ENCODE data around the gene PSMD6. TPM values are rescaled to one million over a fixed set of nuclear protein-coding genes. Genes with fewer than 3 reads are reported as not detected.

Gene PSMD6
- total and polyA plus RNA-seq, 4 donors, result 47.5 to 52.9 (median 52.4) TPM

GRCh38 chr3:63966007-63966406 is 57.3 kb downstream of the PSMD6 start:
- H3K4me1 ChIP-seq (ENCODE audit: control insufficient read depth in 1 of 2, insufficient read depth in 2 of 2, low read length in 2 of 2), result peaks cover 8 to 19% of the 10 kb centered on the region in 2 donors
- no peaks in the 10 kb centered on the region for H3K36me3 ChIP-seq (ENCODE audit: control insufficient read depth in 1 of 2, insufficient read depth in 2 of 2, low read length in 1 of 2)
- H3K27me3 ChIP-seq (ENCODE audit: control insufficient read depth in 1 of 2, insufficient read depth in 2 of 2, low read length in 1 of 2), result no peaks in the 10 kb centered on the region
- no peak overlapping the region for H3K27ac ChIP-seq (ENCODE audit: low read depth in 1 of 2, low read length in 2 of 2)
- 67 to 83% methylated on average over 4 of the region's 4 CpGs for WGBS, 2 donors
- H3K4me3 ChIP-seq (ENCODE audit: low read length in 2 of 2), result no peak overlapping the region
- ATAC-seq (ENCODE audit: low FRiP score), result no peak
- no peaks in the 10 kb centered on the region for H3K9me3 ChIP-seq (ENCODE audit: control insufficient read depth, low read length)
- intact Hi-C loops (cut with DNase I), result no loop called here
- no peak for DNase-seq

DNA sequence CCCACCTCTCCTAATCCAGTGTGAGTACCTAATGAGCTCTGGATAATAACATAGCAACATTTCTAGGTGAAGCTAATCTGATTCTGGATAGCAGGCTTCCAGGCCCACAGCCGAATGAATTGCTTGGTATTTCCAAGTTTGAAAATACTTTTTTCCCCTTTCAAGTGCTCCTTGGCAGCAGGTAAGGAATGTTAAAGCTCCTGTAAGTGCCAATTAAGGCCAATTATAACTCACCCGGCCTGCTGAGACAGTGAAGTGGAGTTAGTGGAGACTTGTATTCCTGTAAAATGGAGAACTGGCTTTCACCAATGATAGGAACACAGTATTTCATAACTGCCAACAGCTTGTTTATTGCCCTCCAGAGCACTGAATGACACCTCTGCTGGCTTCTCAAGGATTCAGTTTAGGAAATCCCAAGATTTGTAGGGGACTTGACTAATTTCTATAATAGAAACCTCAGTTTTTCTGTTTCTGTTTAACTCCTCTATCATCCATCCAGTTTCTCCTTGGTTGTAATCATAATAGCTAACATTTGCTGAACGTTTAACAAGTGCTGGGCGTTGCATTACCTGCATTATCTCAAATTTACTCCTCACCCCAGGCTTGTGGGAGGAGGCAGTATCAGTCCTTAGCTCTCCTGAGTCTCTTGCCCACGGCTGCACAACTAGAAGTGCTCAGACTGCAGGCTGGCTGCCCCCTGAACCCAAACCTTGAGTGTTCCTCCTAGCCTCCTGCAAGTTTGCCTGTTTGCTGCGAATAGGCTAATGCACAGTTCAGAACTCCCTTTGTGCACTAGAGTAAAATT is 58.4 kb downstream of the PSMD6 start:
- intact Hi-C loops (cut with DNase I), result no loop called here
- Histone ChIP-seq H3K27ac (ENCODE audit: low read depth in 1 of 2, low read length in 2 of 2) (no peak overlapping the region), H3K9me3 (ENCODE audit: control insufficient read depth, low read length) (no peaks in the 10 kb centered on the region), H3K27me3 (ENCODE audit: control insufficient read depth in 1 of 2, insufficient read depth in 2 of 2, low read length in 1 of 2) (no peaks in the 10 kb centered on the region), H3K4me3 (ENCODE audit: low read length in 2 of 2) (no peak overlapping the region), H3K4me1 (ENCODE audit: control insufficient read depth in 1 of 2, insufficient read depth in 2 of 2, low read length in 2 of 2) (peaks cover 3 to 14% of the 10 kb centered on the region in 2 donors), H3K36me3 (ENCODE audit: control insufficient read depth in 1 of 2, insufficient read depth in 2 of 2, low read length in 1 of 2) (no peaks in the 10 kb centered on the region)
- WGBS, 2 donors, result 24 to 34% methylated on average over 6 of the region's 6 CpGs
- no peak for DNase-seq
- no peak for ATAC-seq (ENCODE audit: low FRiP score)

GRCh38 chr3:63963496-63963895 is 59.8 kb downstream of the PSMD6 start:
- H3K4me1 ChIP-seq (ENCODE audit: control insufficient read depth in 1 of 2, insufficient read depth in 2 of 2, low read length in 2 of 2), result peaks cover 1 to 6% of the 10 kb centered on the region in 2 donors
- no peaks in the 10 kb centered on the region for H3K36me3 ChIP-seq (ENCODE audit: control insufficient read depth in 1 of 2, insufficient read depth in 2 of 2, low read length in 1 of 2)
- no peak for ATAC-seq (ENCODE audit: low FRiP score)
- H3K9me3 ChIP-seq (ENCODE audit: control insufficient read depth, low read length), result no peaks in the 10 kb centered on the region
- H3K4me3 ChIP-seq (ENCODE audit: low read length in 2 of 2), result no peak overlapping the region
- H3K27ac ChIP-seq (ENCODE audit: low read depth in 1 of 2, low read length in 2 of 2), result no peak overlapping the region
- no peak for DNase-seq
- intact Hi-C loops (cut with DNase I), result no loop called here
- H3K27me3 ChIP-seq (ENCODE audit: control insufficient read depth in 1 of 2, insufficient read depth in 2 of 2, low read length in 1 of 2), result no peaks in the 10 kb centered on the region
- WGBS, 2 donors, result 85 to 88% methylated on average over 1 of the region's 1 CpG

DNA sequence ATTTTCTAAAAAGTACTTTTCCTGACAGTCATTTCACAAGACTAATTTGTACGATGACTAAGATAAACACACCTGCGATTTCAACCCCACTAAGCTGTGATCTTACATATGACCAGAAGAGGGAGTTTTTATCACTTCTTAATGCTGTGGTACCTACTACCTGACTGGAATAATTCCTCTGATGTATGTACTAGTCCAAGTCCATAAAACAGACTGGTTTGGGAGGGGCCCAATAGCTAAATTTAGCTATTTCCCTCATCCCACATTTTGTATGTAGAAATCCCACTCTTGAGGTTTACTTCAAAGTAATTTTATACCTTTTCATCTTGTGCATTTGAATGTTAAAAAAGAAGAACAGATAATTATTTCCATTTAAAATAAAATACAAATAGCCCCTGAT is 61.4 kb downstream of the PSMD6 start:
- DNase-seq, result no peak
- Histone ChIP-seq H3K4me1 (ENCODE audit: control insufficient read depth in 1 of 2, insufficient read depth in 2 of 2, low read length in 2 of 2) (peaks cover 1 to 8% of the 10 kb centered on the region in 2 donors), H3K9me3 (ENCODE audit: control insufficient read depth, low read length) (no peaks in the 10 kb centered on the region), H3K27me3 (ENCODE audit: control insufficient read depth in 1 of 2, insufficient read depth in 2 of 2, low read length in 1 of 2) (no peaks in the 10 kb centered on the region), H3K4me3 (ENCODE audit: low read length in 2 of 2) (no peak overlapping the region), H3K36me3 (ENCODE audit: control insufficient read depth in 1 of 2, insufficient read depth in 2 of 2, low read length in 1 of 2) (no peaks in the 10 kb centered on the region), H3K27ac (ENCODE audit: low read depth in 1 of 2, low read length in 2 of 2) (no peak overlapping the region)
- peak; percentile 64 for ATAC-seq (ENCODE audit: low FRiP score)
- 9% methylated on average over 2 of the region's 2 CpGs for WGBS, 2 donors
- intact Hi-C loops (cut with DNase I), result no loop called here

Other genes starting within 250 kb of the PSMD6 start
- not detected for gene C3orf49, start 204.2 kb downstream of the PSMD6 start, total RNA-seq
- gene C3orf49, start 204.2 kb downstream of the PSMD6 start, polyA plus RNA-seq, result not detected
- 10 to 100 TPM; 53.8 TPM for gene THOC7, start 159.7 kb downstream of the PSMD6 start, total RNA-seq
- gene THOC7, start 159.7 kb downstream of the PSMD6 start, polyA plus RNA-seq, result 100 to 1,000 TPM in 1 of 2 donors, 10 to 100 TPM in 1; 64.7 to 150 TPM
- gene ATXN7, start 159.6 kb downstream of the PSMD6 start, total RNA-seq, result 10 to 100 TPM; 52.3 to 52.5 TPM
- 1 to 10 TPM; 4.1 to 6.0 TPM for gene ATXN7, start 159.6 kb downstream of the PSMD6 start, polyA plus RNA-seq
- not detected for gene SCAANT1, start 111.1 kb downstream of the PSMD6 start, total RNA-seq
- gene SCAANT1, start 111.1 kb downstream of the PSMD6 start, polyA plus RNA-seq, result not detected
- gene PRICKLE2, start 202.0 kb upstream of the PSMD6 start, total RNA-seq, result 10 to 100 TPM; 22.0 to 42.1 TPM
- gene PRICKLE2, start 202.0 kb upstream of the PSMD6 start, polyA plus RNA-seq, result 1 to 10 TPM; 2.1 to 5.9 TPM